ENCODE results near the gene PDHA2.

The PDHA2 gene

GRCh38 chr4:95839891-95840290 is at the start of gene PDHA2:
TSS of gene PDHA2 (plus strand) at chr4:95840093. CDS start at chr4:95840151, 58 bp downstream.
- TF ChIP-seq, protein P1, sequence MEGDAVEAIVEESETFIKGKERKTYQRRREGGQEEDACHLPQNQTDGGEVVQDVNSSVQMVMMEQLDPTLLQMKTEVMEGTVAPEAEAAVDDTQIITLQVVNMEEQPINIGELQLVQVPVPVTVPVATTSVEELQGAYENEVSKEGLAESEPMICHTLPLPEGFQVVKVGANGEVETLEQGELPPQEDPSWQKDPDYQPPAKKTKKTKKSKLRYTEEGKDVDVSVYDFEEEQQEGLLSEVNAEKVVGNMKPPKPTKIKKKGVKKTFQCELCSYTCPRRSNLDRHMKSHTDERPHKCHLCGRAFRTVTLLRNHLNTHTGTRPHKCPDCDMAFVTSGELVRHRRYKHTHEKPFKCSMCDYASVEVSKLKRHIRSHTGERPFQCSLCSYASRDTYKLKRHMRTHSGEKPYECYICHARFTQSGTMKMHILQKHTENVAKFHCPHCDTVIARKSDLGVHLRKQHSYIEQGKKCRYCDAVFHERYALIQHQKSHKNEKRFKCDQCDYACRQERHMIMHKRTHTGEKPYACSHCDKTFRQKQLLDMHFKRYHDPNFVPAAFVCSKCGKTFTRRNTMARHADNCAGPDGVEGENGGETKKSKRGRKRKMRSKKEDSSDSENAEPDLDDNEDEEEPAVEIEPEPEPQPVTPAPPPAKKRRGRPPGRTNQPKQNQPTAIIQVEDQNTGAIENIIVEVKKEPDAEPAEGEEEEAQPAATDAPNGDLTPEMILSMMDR (IDR thresholded peaks at IDR 0.05; ENCODE audit: control insufficient read depth, insufficient read depth, low read depth, low read length, missing control alignments): no peak
- no peak for DNase-seq (ENCODE audit: low read depth)
- no peak within 1 kb of the TSS for H3K4me3 ChIP-seq (ENCODE audit: control insufficient read depth, low read depth, low read length)

DNA sequence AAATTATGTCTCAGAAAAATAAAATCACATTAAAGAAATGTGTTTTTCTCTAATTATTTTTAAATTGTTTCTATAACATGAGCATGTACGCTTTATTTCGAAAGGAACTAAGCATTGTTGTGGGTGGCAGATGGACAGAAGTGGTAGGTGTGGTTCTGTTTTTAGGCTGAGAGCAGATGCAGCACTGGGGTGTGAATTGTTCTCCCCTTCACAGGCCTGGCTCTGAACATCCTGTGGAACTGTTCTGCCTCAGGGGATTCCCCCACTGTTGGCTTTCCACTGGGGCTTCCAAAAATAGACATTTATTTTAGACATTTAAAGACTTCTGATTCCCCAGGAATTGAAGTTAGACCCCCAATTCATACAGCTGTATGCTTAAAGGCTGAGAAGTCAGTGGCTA is 41.9 kb upstream of the PDHA2 start:
- H3K4me3 ChIP-seq (ENCODE audit: control insufficient read depth, low read depth, low read length): no peak overlapping the region
- TF ChIP-seq, protein P1 (IDR thresholded peaks at IDR 0.05; ENCODE audit: control insufficient read depth, insufficient read depth, low read depth, low read length, missing control alignments): no peak
- no peak for DNase-seq (ENCODE audit: low read depth)

DNA sequence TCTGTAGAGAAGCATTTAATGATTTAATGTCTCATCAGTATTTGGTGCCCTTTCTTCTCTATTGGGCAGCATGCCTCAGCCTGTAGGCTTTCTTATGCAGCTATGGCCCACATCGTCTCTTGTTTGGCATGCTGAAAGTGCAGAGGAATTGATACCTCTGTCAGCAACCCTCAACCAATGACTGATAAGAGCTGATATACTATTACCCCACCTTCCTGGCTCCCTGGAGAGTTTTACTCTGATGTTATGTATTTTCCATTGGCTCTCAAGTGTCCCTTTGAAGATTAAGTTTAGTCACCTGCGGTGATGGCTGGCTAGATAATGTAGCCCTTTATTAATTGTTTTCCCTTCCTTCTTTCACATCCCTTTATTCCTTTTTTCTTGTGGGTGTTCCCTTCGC is 41.2 kb upstream of the PDHA2 start:
- H3K4me3 ChIP-seq (ENCODE audit: control insufficient read depth, low read depth, low read length): no peak overlapping the region
- TF ChIP-seq, protein P1 (IDR thresholded peaks at IDR 0.05; ENCODE audit: control insufficient read depth, insufficient read depth, low read depth, low read length, missing control alignments): no peak
- DNase-seq (ENCODE audit: low read depth): no peak

DNA sequence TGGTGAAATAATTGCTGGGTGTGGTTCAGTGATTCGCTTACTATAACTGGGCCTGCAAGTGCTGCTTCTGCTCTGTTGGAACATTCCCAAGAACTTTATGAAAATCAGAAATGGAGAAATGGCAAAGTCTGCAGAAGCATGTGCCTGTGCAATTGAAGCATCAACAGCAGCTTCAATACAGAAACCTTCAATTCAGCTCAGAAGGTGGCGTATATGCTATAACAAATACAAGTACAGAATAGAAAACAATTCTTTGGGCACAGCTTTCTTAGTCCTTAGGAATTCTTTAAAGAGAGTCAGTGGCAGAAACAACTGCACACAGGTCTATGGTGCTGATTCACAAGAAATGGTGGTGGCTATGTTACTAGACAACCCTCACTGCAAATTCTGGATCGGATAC is 18.0 kb upstream of the PDHA2 start:
- H3K4me3 ChIP-seq (ENCODE audit: control insufficient read depth, low read depth, low read length): no peak overlapping the region
- TF ChIP-seq, protein P1 (IDR thresholded peaks at IDR 0.05; ENCODE audit: control insufficient read depth, insufficient read depth, low read depth, low read length, missing control alignments): no peak

DNA sequence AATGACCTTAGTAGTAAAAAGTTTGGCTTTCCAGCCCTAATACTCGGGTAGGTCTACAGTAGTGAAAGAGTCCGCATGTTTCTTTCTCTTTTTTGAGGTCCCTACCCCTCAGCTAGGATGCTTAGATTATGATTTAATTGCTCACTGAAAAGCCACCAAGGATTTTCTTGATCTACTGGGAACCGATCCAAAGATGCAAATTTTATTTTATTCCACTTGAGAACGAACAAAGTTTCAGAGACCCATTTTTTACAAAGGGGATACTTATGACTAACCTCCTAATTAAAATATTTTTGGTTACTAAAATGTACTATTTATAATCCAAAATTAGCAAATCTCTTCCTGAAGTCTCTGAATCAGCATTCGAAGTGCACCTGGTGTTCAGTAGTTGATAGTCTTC is 14.3 kb upstream of the PDHA2 start:
- no peak overlapping the region for H3K4me3 ChIP-seq (ENCODE audit: control insufficient read depth, low read depth, low read length)
- TF ChIP-seq, protein P1 (IDR thresholded peaks at IDR 0.05; ENCODE audit: control insufficient read depth, insufficient read depth, low read depth, low read length, missing control alignments): no peak

More for the DNA sequence above, 18.0 kb upstream of the PDHA2 start:
- DNase-seq (ENCODE audit: low read depth): no peak

DNA sequence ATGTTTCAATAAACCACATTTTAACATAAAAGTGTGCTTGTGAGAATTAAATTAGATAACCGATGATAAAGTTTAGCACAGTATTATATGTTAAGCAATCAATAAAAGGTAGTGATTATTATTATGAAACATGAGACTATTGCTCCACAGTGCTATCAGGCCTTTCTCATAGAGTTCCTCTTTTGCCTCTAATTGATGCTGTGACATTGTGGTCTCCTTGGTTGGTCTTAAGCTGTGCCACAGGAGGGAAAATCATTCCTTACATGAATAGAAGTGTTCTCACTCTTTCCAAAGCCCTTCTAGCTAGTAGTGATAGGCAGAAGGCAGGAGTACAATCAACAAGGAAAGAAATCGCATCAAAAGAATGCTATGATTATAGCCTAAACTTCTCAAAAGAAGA is 9.2 kb upstream of the PDHA2 start:
- DNase-seq (ENCODE audit: low read depth): no peak
- TF ChIP-seq, protein P1 (IDR thresholded peaks at IDR 0.05; ENCODE audit: control insufficient read depth, insufficient read depth, low read depth, low read length, missing control alignments): no peak
- H3K4me3 ChIP-seq (ENCODE audit: control insufficient read depth, low read depth, low read length): no peak overlapping the region

More for the DNA sequence above, 14.3 kb upstream of the PDHA2 start:
- DNase-seq (ENCODE audit: low read depth): no peak

- H3K4me3 ChIP-seq (ENCODE audit: control insufficient read depth, low read depth, low read length): no peak overlapping the region
- TF ChIP-seq, protein P1 (IDR thresholded peaks at IDR 0.05; ENCODE audit: control insufficient read depth, insufficient read depth, low read depth, low read length, missing control alignments): no peak
- DNase-seq (ENCODE audit: low read depth): no peak
These were observed 8.7 kb upstream of the PDHA2 start for GRCh38 chr4:95831166-95831565.
